NB4 (cell line): ENCODE data around the gene SLC2A2.
A peak's percentile ranks its signal among the peaks of the same experiment; 100 is the strongest.

Experiments
- DNase-seq: peaks from one replicate; pipeline ENCODE4 v3.0.0; 2010; ENCODE audit warnings: low read depth
- H3K4me3 ChIP-seq: one replicate; pipeline ENCODE4 v1.5.1; 2011; ENCODE audit warnings: mild to moderate bottlenecking, low read depth, low read length, moderate library complexity
- CTCF ChIP-seq: IDR thresholded peaks from one replicate; pipeline ENCODE4 v1.5.1; 2012; ENCODE audit warnings: low read depth, low read length
- MAX ChIP-seq: IDR thresholded peaks from 2 replicates; pipeline ENCODE4 v1.6.1; 2011; ENCODE audit warnings: low read depth, low read length
- MYC ChIP-seq: IDR thresholded peaks from 2 replicates; pipeline ENCODE4 v1.6.1; 2011; ENCODE audit warnings: low read depth, low read length
- POLR2A ChIP-seq: IDR thresholded peaks from 2 replicates; pipeline ENCODE4 v1.6.1; 2011; ENCODE audit warnings: mild to moderate bottlenecking; ENCODE audit not compliant: insufficient read length; ENCODE audit errors: extremely low read depth

SLC2A2 gene

DNA sequence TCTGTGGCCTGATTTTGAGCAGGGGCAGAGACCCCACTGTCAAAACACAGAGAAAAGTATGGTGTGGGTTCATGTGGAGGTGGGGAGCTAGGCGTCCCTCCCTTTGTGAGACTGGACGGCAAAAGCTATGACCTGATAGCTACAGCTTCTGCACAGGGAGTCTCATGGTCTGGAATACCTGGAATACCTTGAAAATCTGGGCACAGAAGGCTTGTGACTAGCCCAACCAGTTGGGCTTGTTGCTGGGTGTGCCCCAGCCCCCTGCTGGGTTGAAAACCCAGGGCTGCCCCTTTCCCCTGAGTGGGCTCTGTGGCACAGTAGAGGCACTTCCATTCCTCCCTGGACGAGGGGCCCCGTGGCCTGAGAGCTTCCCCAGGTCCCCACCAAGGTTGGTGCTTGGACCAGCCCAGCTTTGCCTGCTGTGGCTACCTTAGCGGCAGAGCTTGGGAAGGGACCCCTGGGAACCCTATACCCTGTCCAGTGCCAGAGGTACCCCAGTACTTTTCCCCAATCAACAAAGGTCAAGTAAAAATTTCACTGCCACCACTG, 37.3 kb downstream of the SLC2A2 start:
- no peak for TF ChIP-seq POLR2A
- TF ChIP-seq CTCF, result no peak
- TF ChIP-seq MYC, result no peak
- TF ChIP-seq MAX, result no peak
- DNase-seq, result no peak
- no peak overlapping the region for H3K4me3 ChIP-seq

GRCh38 chr3:170988378-170988777, 38.1 kb downstream of the SLC2A2 start:
- DNase-seq, result no peak
- no peak overlapping the region for H3K4me3 ChIP-seq
- TF ChIP-seq MYC (no peak), MAX (no peak), POLR2A (no peak), CTCF (no peak)

DNA sequence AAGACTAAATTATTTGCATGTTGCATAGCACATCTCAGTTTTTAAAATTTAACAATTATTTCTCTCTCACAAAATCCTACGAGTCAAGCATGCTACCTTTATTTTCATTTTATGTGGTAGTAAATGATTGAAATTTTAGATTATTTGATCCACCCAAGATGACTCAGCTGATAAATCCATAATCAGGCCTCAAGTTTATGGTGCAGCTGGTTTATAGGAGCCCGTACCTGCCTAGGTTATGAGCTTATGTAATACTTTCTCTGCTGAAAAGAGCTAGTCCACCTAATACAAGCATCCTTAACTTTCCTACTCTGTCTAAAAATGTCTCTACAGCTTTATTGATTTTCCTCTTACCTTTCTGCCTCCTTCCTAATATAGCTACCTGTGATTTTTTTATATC, 41.2 kb downstream of the SLC2A2 start:
- DNase-seq, result no peak
- H3K4me3 ChIP-seq, result no peak overlapping the region
- no peak for TF ChIP-seq MYC
- no peak for TF ChIP-seq POLR2A

DNA sequence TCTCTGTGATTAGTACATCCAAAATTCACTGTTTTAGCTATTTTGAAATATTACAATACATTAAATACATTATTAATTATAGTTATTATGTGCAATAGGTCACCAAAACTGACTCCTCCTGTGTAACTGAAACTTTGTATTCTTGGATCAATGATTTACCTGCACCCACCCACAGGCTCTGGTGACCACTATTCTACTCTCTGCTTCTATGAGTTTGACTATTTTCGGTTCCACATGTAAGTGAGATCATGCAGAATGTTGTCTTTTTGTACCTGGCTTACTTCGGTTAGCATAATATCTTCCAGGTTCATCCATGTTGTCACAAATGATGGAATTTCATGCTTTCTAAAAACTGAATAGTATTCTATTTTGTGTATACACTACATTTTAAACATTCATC, 43.8 kb downstream of the SLC2A2 start:
- H3K4me3 ChIP-seq, result no peak overlapping the region
- TF ChIP-seq MAX (no peak), POLR2A (no peak), CTCF (no peak), MYC (no peak)
- DNase-seq, result no peak

- DNase-seq, result no peak
- H3K4me3 ChIP-seq, result no peak overlapping the region
- TF ChIP-seq MYC (no peak), POLR2A (no peak)
Observed at GRCh38 chr3:170980399-170980798, 46.1 kb downstream of the SLC2A2 start.

DNA sequence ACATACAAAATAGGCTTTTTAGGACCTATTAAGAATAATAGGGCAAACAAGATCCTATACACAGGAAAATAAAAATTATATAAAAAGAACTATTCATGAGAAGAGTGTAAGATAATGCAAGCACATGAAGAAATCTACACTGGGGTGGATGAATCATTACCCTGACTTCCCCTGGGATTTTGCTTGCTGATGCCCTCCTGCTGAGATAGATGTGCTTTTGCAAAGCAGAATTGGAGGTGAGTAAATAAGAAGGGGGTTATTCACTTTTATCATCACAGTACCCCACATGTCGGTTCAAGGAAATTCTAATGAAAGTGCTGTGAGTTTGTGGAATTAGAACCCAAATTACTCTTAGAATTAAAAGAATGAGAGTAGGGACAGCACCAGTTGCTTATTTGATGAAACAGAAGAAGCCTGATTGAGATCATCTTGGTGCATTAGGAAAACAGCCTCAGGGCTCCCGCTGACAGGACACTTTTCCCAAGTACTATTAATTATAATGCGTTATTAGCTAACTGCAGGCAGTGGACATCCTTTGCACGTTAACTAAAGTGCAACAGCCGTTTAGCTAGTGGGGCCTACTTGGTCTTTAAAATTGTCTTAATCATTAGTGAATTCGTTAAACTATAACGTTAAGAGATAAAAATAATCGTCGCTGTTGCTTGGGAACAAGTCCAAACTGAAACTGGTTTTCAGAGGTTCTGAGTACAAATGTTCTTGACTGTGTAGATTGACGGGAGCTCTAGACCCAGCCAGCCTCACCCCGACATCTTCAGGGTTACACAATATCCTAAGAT, 48.4 kb downstream of the SLC2A2 start:
- H3K4me3 ChIP-seq, result no peak overlapping the region
- TF ChIP-seq MAX (no peak), POLR2A (no peak), MYC (no peak)
- DNase-seq, result peak; percentile 78

- H3K4me3 ChIP-seq, result no peak overlapping the region
- TF ChIP-seq MYC, result no peak
- TF ChIP-seq POLR2A, result no peak
- TF ChIP-seq CTCF, result no peak
- no peak for TF ChIP-seq MAX
- DNase-seq, result no peak
Observed at GRCh38 chr3:170976190-170976519, 50.4 kb downstream of the SLC2A2 start.
